ENCODE measurements around the gene MBOAT1. TPM values are rescaled to one million over a fixed set of nuclear protein-coding genes. Genes with fewer than 3 reads are reported as not detected.

The MBOAT1 gene
- total RNA-seq, 3 donors from 2014 or later (not counting 1 experiment from before 2014, with no cell fraction given) = 3.6 to 7.5 (median 5.2) TPM

GRCh38 chr6:20129290-20130088 lies 82.8 kb downstream of the MBOAT1 start:
- H3K36me3 ChIP-seq (ENCODE audit: control insufficient read depth, insufficient read depth, low read length) = no peaks in the 10 kb centered on the region
- H3K27ac ChIP-seq (ENCODE audit: low read length) = no peak overlapping the region
- H3K27me3 ChIP-seq (ENCODE audit: control insufficient read depth, insufficient read depth, low read length) = no peaks in the 10 kb centered on the region
- H3K4me3 ChIP-seq (ENCODE audit: low read length) = no peak overlapping the region
- no peaks in the 10 kb centered on the region for H3K9me3 ChIP-seq (ENCODE audit: control insufficient read depth, insufficient read depth, low read length)
- Mint-ChIP-seq H3K27me3 (ENCODE audit: low read depth in 2 of 2) (peaks cover 0 to 5% of the 10 kb centered on the region in 2 donors), H3K9me3 (no peaks in the 10 kb centered on the region), H3K4me3 (no peak overlapping the region), H3K27ac (no peak overlapping the region), H3K36me3 (no peaks in the 10 kb centered on the region), H3K4me1 (peaks cover 0 to 7% of the 10 kb centered on the region in 2 donors)
- TF ChIP-seq CTCF (IDR thresholded peaks at IDR 0.05) = no peak
- no peaks in the 10 kb centered on the region for H3K4me1 ChIP-seq (ENCODE audit: control insufficient read depth, insufficient read depth, low read length)
- WGBS (ENCODE audit: insufficient coverage) = 86% methylated on average over 2 of the region's 7 CpGs
- ATAC-seq (no peak), DNase-seq (no peak)
- intact Hi-C loops (cut with micrococcal nuclease) = no loop called here

GRCh38 chr6:20128018-20128417 lies 84.3 kb downstream of the MBOAT1 start:
- intact Hi-C loops (cut with micrococcal nuclease) = no loop called here
- Histone ChIP-seq H3K27me3 (ENCODE audit: control insufficient read depth, insufficient read depth, low read length) (no peaks in the 10 kb centered on the region), H3K4me1 (ENCODE audit: control insufficient read depth, insufficient read depth, low read length) (no peaks in the 10 kb centered on the region), H3K9me3 (ENCODE audit: control insufficient read depth, insufficient read depth, low read length) (no peaks in the 10 kb centered on the region), H3K36me3 (ENCODE audit: control insufficient read depth, insufficient read depth, low read length) (peaks cover 2% of the 10 kb centered on the region), H3K4me3 (ENCODE audit: low read length) (no peak overlapping the region), H3K27ac (ENCODE audit: low read length) (no peak overlapping the region)
- DNase-seq (no peak), ATAC-seq (no peak)
- peaks cover 0 to 3% of the 10 kb centered on the region in 2 donors for H3K27me3 Mint-ChIP-seq (ENCODE audit: low read depth in 2 of 2)
- WGBS (ENCODE audit: insufficient coverage) = 88% methylated on average over 3 of the region's 3 CpGs
- H3K9me3 Mint-ChIP-seq = no peaks in the 10 kb centered on the region
- H3K4me3 Mint-ChIP-seq = no peak overlapping the region
- no peak for TF ChIP-seq CTCF (IDR thresholded peaks at IDR 0.05)
- H3K36me3 Mint-ChIP-seq = no peaks in the 10 kb centered on the region
- no peak overlapping the region for H3K27ac Mint-ChIP-seq
- H3K4me1 Mint-ChIP-seq = peaks cover 0 to 7% of the 10 kb centered on the region in 2 donors

GRCh38 chr6:20126789-20127653 lies 85.2 kb downstream of the MBOAT1 start:
- H3K4me3 Mint-ChIP-seq = no peak overlapping the region
- no peaks in the 10 kb centered on the region for H3K9me3 ChIP-seq (ENCODE audit: control insufficient read depth, insufficient read depth, low read length)

More at GRCh38 chr6:20126789-20127653, 85.2 kb downstream of the MBOAT1 start:
- H3K27me3 Mint-ChIP-seq (ENCODE audit: low read depth in 2 of 2) = peaks cover 0 to 3% of the 10 kb centered on the region in 2 donors
- 52% methylated on average over 18 of the region's 18 CpGs for WGBS (ENCODE audit: insufficient coverage)
- Histone ChIP-seq H3K4me1 (ENCODE audit: control insufficient read depth, insufficient read depth, low read length) (no peaks in the 10 kb centered on the region), H3K36me3 (ENCODE audit: control insufficient read depth, insufficient read depth, low read length) (peaks cover 2% of the 10 kb centered on the region), H3K27me3 (ENCODE audit: control insufficient read depth, insufficient read depth, low read length) (no peaks in the 10 kb centered on the region), H3K27ac (ENCODE audit: low read length) (no peak overlapping the region), H3K4me3 (ENCODE audit: low read length) (no peak overlapping the region)
- ATAC-seq (peak; percentile 71 to 86 (median 80)), DNase-seq (peak; percentile 52 to 75)
- intact Hi-C loops (cut with micrococcal nuclease) = loop anchor here (2.0 kb wide), 3 partner anchors 34 to 1802 kb away; no protein-coding TSS in a partner anchor
- no peaks in the 10 kb centered on the region for H3K9me3 Mint-ChIP-seq
- H3K4me1 Mint-ChIP-seq = peaks cover 0 to 7% of the 10 kb centered on the region in 2 donors
- H3K36me3 Mint-ChIP-seq = no peaks in the 10 kb centered on the region
- no peak overlapping the region for H3K27ac Mint-ChIP-seq
- TF ChIP-seq CTCF (IDR thresholded peaks at IDR 0.05) = peak; percentile 96

Data from natural killer cell (primary cell).